Measurements from ENCODE around the gene PALLD.
A peak's percentile ranks its signal among the peaks of the same experiment; 100 is the strongest.
"Not testable (repeated sequence)": the region's sequence is repeated elsewhere in the genome, so short reads cannot be mapped to it uniquely, and the experiment has no call there.

Gene PALLD

GRCh38 chr4:168773388-168774195 is 276.7 kb downstream of the PALLD start:
- no peak for DNase-seq

- DNase-seq: no peak
Measured at GRCh38 chr4:168776382-168776781, 279.5 kb downstream of the PALLD start.

DNA sequence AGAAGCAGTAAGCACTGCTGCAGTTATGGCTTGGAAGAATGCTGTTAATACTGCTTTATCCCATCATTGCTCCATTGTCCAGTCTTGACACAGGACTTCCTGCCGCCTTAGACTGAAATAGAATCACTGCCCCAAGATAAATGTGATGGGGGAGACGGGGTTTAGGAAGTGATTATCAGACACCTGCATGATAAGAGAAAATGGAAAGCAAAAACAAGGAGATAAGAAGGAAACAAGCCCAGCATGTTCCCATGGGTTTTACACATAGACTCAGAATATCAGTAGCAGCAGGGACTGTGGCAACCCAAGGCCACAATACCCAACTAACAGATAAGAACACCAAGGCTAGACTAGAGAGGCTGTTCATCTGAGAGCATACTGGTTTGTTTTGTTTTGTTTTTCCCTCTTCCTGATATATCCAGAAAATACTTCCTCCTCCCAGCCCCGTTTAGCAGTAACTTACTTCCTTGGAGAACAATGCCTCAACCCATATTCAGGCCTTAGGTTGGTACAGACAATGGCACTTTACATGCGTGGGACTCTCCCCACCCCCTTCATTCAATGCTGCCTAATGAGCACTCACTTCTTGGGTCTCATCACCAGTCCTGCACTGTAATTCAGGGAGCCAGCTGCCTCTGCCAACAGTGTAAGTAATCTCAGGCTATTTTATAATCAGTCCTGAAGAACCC is 280.6 kb downstream of the PALLD start:
- no peak for DNase-seq

GRCh38 chr4:168781341-168781740 is 284.5 kb downstream of the PALLD start:
- DNase-seq: no peak

DNA sequence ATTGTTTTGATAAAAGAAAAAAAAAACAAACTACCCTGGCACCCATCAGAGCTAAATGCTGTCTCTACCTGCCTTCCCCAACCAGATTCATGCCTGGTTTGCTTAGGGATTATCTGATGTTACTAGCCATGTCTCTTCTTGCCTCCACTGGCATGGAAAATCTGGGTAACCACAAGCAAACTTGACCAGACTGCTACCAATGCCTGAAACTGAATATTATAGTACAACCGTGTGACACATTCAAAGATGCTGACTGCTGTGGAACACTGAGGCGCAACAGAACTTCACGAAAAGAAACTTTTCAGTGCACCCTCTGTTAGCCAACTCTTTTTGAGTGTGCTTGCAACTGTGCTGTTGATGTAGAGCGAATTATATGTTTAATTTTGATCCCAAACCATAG is 285.1 kb downstream of the PALLD start:
- DNase-seq: no peak

DNA sequence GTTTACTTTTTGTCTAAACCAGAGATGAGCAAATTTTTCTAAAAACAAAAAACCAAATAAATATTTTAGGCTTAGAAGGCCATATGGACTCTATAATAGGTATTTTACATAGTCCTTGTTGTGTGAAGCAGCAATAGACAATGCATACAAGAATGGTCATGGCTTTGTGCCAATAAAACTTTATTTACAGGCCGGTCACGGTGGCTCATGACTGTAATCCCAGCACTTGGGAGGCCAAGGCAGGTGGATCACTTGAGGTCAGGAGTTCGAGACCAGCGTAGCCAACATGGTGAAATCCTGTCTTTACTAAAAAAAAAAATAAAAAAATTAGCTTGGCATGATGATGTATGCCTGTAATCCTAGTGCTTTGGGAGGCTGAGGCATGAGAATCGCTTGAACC is 285.6 kb downstream of the PALLD start:
- DNase-seq: no peak

- DNase-seq: peak; percentile 40
Measured at GRCh38 chr4:168784786-168785461, 288.1 kb downstream of the PALLD start.

DNA sequence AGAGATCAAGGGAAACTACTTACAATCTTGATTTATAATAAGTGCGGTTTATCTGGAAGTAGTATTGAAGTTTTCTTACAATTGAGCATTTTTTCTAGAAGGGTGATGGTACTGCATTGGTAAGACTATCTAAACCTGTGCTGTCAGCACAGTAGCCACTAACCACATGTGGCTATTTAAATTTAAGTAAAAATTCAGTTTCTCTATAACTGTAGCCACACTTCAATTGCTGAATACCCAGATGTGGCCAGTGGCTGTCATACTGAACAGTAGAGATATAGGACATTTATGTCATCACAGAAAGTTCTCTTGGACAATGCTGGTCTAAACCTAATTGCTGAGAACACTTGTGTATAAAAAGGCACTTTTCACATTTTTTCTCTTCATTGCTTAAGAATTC is 290.5 kb downstream of the PALLD start:
- DNase-seq: no peak

- peak; percentile 75 for DNase-seq
Measured at GRCh38 chr4:168787801-168788595, 291.1 kb downstream of the PALLD start.

- no peak for DNase-seq
Measured at GRCh38 chr4:168790898-168791297, 294.0 kb downstream of the PALLD start.

DNA sequence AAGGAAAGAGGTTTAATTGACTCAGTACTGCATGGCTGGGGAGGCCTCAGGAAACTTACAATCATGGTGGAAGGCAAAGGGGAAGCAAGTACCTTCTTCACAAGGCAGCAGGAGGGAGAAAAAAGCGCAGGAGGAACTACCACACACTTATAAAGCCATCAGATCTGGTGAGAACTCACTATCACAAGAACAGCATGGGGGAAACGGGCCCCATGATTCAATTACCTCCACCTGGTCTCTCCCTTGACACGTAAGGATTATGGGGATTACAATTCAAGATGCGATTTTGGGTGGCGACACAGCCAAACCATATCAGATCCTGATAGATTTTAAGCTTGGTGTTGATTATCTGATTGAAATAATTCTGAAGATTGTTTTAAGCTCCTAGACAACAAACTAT is 294.5 kb downstream of the PALLD start:
- DNase-seq: no peak

DNA sequence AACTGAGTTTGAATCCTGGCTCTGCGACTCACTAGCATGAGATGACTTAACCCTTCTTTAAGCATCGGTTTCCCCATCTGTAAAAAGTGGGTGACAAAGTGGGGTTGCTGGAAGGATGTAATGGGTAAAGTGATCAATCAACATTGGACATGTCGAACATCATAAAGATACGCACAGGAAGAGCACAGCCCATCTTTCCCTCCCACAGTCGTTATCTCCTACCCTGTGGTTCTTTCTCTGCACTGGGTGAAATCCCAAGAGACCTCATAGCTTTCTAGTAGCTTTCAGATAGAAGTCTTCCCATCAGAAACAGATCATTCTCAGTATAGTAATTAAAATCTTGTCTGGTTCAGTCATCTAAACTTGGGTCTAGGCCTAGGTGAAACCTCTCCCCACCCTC is 296.7 kb downstream of the PALLD start:
- no peak for DNase-seq

DNA sequence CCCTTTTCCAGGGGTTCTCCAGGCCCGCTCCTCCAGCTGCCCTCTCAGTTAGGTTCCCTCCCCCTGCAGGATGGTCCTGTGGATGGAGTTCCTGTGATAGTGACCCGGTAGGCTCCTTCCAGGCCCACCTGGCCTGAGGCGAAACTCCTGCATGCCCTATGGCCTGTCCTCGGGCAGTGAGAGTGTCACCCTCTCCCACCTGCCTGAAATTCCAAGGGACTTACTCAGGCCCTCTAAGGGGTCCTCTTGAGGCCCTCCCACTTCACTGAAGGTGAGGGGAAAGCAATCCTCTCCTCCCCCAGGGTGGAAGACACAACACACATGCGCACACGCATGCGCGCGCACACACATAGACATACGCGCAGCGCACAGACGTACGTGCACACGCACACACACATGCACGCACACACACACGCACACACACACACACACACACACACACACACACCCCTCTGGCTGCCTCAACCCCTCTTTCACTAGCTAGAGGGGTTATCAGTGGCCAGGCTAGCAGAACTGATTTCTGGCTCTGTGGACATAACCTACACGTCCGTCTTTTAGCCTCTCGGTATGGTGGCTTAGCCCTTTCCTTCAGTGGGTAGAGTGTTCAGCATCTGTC is 297.3 kb downstream of the PALLD start:
- DNase-seq: no peak

- no peak for DNase-seq
Measured at GRCh38 chr4:168794881-168795280, 298.0 kb downstream of the PALLD start.

GRCh38 chr4:168795346-168795745 is 298.5 kb downstream of the PALLD start:
- DNase-seq: no peak

- DNase-seq: peak; percentile 92
Measured at GRCh38 chr4:168796362-168797106, 299.7 kb downstream of the PALLD start.

GRCh38 chr4:168797194-168797593 is 300.3 kb downstream of the PALLD start:
- peak; percentile 82 for DNase-seq

- no peak for DNase-seq
Measured at GRCh38 chr4:168797738-168798375, 301.0 kb downstream of the PALLD start.

DNA sequence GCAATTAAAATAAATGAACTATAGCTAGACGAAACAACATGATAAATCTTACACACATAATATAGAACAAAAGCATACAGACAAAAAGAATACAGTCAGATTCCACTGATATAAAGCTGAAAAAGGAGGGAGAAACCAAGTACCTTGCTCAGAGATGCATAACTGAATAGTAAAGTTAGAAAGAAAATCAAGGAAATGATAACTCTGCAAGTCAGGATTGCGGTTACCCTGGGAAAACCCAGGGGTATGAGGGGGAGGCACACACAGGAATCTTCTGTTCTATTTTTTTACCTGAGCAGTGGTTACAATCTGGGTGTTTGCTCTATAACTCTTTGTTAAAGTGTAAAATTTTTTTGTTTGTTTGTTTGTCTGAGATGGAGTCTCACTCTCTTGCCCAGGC is 304.1 kb downstream of the PALLD start:
- DNase-seq: no peak

DNA sequence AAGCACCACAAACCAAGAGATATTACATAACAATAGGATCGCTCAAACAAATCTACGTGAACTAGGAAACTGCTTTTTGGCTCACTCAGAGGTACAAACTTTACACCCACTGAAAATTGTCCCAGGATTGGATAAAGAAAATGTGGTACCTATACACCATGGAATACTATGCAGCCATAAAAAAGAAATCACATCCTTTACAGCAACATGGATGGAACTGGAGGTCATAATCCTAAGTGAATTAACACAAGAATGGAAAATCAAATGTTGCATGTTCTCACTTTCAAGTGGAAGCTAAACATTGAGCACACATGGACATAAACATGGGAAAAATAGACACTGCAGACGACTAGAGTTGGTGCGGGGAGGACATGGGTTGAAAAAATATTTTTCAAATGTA is 305.4 kb downstream of the PALLD start:
- no peak for DNase-seq

DNA sequence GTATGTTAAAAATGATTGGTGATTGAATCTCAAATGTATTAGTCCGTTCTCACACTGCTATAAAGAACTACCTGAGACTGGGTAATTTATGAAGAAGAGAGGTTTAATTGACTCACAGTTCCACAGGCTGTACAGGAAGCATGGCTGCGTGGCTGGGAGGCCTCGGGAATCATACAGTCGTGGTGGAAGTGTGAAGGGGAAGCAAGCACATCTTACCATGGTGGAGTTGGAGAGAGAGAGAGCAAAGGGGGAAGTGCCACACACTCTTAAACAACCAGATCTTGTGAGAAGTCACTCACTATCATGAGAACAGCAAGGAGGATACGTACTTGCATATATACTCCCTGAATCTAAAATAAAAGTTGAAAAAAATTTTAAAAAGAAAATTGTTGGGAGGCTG is 306.2 kb downstream of the PALLD start:
- DNase-seq: not testable (repeated sequence)
